GM12878 (cell line): ENCODE results near the gene TSPAN12. TPM values are rescaled to one million over a fixed set of nuclear protein-coding genes. Genes with fewer than 3 reads are reported as not detected.

Experiments used
- ATAC-seq: fragments of 200-7000 bp; cut with Tn5 transposase; 3 replicates; pipeline ENCODE4 v1.9.1; 2020; ENCODE audit warnings: mild to moderate bottlenecking, moderate library complexity
- BruUV-seq: library from RNA; stranded (reverse); fragments of 400-500 nt; replicated peaks from 2 replicates; lab custom pipeline; 2021; lab: Mats Ljungman, UMichigan
- CTCF ChIA-PET: fragments of 300-600 bp; sonication (Branson Sonifier 250); formaldehyde crosslinking; extraction: SDS; loops from one replicate; lab custom pipeline; 2021; ENCODE audit warnings: inconsistent platforms; lab: Yijun Ruan, JAX
- POLR2A ChIA-PET: fragments of 350-600 bp; formaldehyde crosslinking; extraction: SDS; loops from one replicate; lab custom pipeline; 2021; ENCODE audit warnings: inconsistent platforms; lab: Charles Lee
- RAD21 ChIA-PET: fragments of 300-600 bp; sonication (Branson Sonifier 250); formaldehyde crosslinking; loops from one replicate; lab custom pipeline; 2023; ENCODE audit warnings: antibody characterized with exemption; ENCODE audit not compliant: unreplicated experiment; lab: Charles Lee
- SMC1A ChIA-PET: fragments of 300-600 bp; sonication (Branson Sonifier 250); formaldehyde crosslinking; loops from one replicate; lab custom pipeline; 2023; ENCODE audit not compliant: unreplicated experiment, uncharacterized antibody; lab: Charles Lee
- DNase-seq: peaks from one replicate; pipeline ENCODE4 v3.0.0-alpha.2; 2011; ENCODE audit warnings: low read depth, low spot score
- FAIRE-seq: peaks from 3 replicates; lab custom pipeline; 2011; peaks lifted over from hg19 to GRCh38; lab: Jason Lieb, UNC
- H2AFZ ChIP-seq: 2 replicates; pipeline ENCODE4 v1.6.0; 2011; ENCODE audit warnings: low read depth, low read length, control low read depth; ENCODE audit not compliant: control insufficient read depth
- H3K27ac ChIP-seq: 2 replicates; pipeline ENCODE4 v1.5.1; 2011; ENCODE audit warnings: control low read depth; ENCODE audit not compliant: control insufficient read depth, insufficient read depth
- H3K27me3 ChIP-seq, 2 experiments: replicated peaks in 1 of 2; 2 replicates each; pipeline versions ENCODE4 v1.6.0 to v1.6.1; 2011; ENCODE audit warnings: low read length in 1 of 2; ENCODE audit not compliant: control insufficient read depth in 2 of 2, insufficient read depth in 2 of 2
- H3K36me3 ChIP-seq, 2 experiments: 2 replicates each; pipeline ENCODE4 v1.5.1; 2011; ENCODE audit warnings: low read length in 1 of 2; ENCODE audit not compliant: control insufficient read depth in 2 of 2, insufficient read depth in 2 of 2
- H3K4me1 ChIP-seq: 2 replicates; pipeline ENCODE4 v1.6.1; 2011; ENCODE audit warnings: mild to moderate bottlenecking, low read length, moderate library complexity, mixed read lengths; ENCODE audit not compliant: control insufficient read depth, insufficient read depth
- H3K4me2 ChIP-seq: 2 replicates; pipeline ENCODE4 v1.6.0; 2011; ENCODE audit warnings: control low read depth; ENCODE audit not compliant: control insufficient read depth, insufficient read depth
- H3K4me3 ChIP-seq: fragments of 200-600 bp; sonication (generic); 2 replicates; pipeline ENCODE4 v1.5.1; 2016
- H3K79me2 ChIP-seq: 2 replicates; pipeline ENCODE4 v1.6.0; 2011; ENCODE audit warnings: low read length; ENCODE audit not compliant: control insufficient read depth, insufficient read depth
- H3K9ac ChIP-seq: 2 replicates; pipeline ENCODE4 v1.8.0; 2011; ENCODE audit warnings: low read length, control low read depth, mixed read lengths; ENCODE audit not compliant: control insufficient read depth, insufficient read depth
- H3K9me3 ChIP-seq: replicated peaks from 3 replicates; pipeline ENCODE4 v1.5.1; 2011; ENCODE audit warnings: mild to moderate bottlenecking, low read length; ENCODE audit not compliant: control insufficient read depth, insufficient read depth
- H4K20me1 ChIP-seq: 2 replicates; pipeline ENCODE4 v1.6.0; 2011; ENCODE audit not compliant: control insufficient read depth, insufficient read depth
- FOXM1 ChIP-seq: IDR thresholded peaks from 2 replicates; pipeline ENCODE4 v1.6.1; 2012; ENCODE audit warnings: low read depth, mild to moderate bottlenecking, inconsistent platforms, low read length, moderate library complexity
- PAX5 ChIP-seq: IDR thresholded peaks from 2 replicates; pipeline ENCODE4 v1.6.1; 2011; ENCODE audit warnings: low read depth, low read length, borderline replicate concordance
- WGBS: methylation state at CpG from one replicate; pipeline ENCODE4 v1.1.6; 2016; ENCODE audit warnings: low lambda C conversion rate; ENCODE audit not compliant: insufficient replicate concordance, insufficient coverage; ENCODE audit errors: missing lambda C conversion rate; 5-methylcytosine and 5-hydroxymethylcytosine counted together
- in situ Hi-C: fragments of 300-500 bp; cut with MboI; formaldehyde crosslinking; loops from 9 replicates; pipeline ENCODE4 v1.14.3; 2018; ENCODE audit warnings: mixed read lengths
- intact Hi-C: fragments of 100-400 bp; cut with micrococcal nuclease; formaldehyde crosslinking; loops from one replicate; pipeline ENCODE4 v1.14.2; 2022; ENCODE audit not compliant: unreplicated experiment
- polyA plus RNA-seq, 11 experiments: library from polyadenylated mRNA; depleted of rRNA in 4 of 11; unstranded in 6 of 11; stranded (reverse) in 5 of 11; fragments of >200 nt; fragmentation: Nextera tagmentation in 4 of 11; fragmentation: Illumina TruSeq in 1 of 11; extraction: Ambion mirVana in 4 of 11; extraction: Trizol in 1 of 11; gene quantifications; 1 replicate in 1 of 11; 2 replicates in 10 of 11; pipeline versions ENCODE4 v1.2.1 to v1.2.3, GENCODE V29; 2011 to 2016; ENCODE audit warnings: inconsistent platforms in 2 of 11, missing spikeins in 2 of 11, low read depth in 1 of 11
- total RNA-seq, 4 experiments: library from RNA; depleted of rRNA in 3 of 4; stranded (reverse); fragments of >200 nt in 3 of 4; fragmentation: Illumina TruSeq in 1 of 4; extraction: Trizol in 1 of 4; gene quantifications; 2 replicates each; pipeline versions ENCODE4 v1.2.1 to v1.2.3, GENCODE V29; 2013 to 2021
- TF ChIP-seq, protein P1 (sequence below): IDR thresholded peaks from 2 replicates; pipeline ENCODE4 v1.6.1; 2012; ENCODE audit warnings: low read depth, low read length, improper control_type of control experiment
- TF ChIP-seq, protein P2 (sequence below): fragments of 450-650 bp; IDR thresholded peaks from 2 replicates; pipeline ENCODE4 v1.6.1; 2016; ENCODE audit warnings: mild to moderate bottlenecking

The TSPAN12 gene
- total and polyA plus RNA-seq, 10 of the 15 experiments (the other 5 are each of a cell fraction or from before 2014, with no cell fraction given) = 0.67 to 110 (median 1.3) TPM

DNA sequence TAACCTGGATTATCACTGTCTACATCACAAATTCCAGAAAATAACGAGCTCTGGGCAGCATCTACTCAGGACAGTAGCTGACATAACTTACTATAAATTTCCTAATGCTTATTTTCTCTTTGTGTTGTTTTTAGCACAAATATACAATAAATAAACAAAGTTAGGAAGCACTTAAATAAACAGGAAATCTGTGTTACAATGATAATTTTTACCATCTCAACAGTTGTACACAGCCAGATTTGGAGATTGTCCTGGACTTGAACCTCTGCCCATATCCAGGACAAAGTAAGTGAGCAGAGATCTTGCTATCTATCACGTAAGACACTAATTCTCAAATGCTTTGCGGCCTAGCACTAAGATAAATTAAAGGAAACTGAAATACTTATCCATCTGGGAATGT, 48.7 kb downstream of the TSPAN12 start (continued):
- TF ChIP-seq, protein P1, sequence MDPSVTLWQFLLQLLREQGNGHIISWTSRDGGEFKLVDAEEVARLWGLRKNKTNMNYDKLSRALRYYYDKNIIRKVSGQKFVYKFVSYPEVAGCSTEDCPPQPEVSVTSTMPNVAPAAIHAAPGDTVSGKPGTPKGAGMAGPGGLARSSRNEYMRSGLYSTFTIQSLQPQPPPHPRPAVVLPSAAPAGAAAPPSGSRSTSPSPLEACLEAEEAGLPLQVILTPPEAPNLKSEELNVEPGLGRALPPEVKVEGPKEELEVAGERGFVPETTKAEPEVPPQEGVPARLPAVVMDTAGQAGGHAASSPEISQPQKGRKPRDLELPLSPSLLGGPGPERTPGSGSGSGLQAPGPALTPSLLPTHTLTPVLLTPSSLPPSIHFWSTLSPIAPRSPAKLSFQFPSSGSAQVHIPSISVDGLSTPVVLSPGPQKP = no peak
- no peak for TF ChIP-seq FOXM1

DNA sequence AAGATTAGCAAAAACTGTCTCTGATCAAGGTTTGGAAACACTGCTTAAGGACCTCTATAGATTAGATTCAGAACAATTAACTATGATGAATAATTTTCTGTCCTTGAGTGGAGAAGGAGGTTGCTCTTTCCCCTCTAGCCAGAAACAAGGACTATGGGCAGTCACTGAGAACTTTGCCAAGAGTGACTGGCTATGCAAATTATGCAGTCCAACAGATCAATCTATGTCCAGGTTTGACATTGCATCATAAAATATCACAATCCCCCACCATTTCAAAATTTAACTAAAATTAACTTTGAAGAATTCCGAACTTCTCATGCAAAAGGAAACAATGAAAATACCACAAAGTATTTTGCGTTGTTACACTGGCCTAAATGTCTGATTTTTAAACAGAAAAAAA, 50.6 kb downstream of the TSPAN12 start:
- DNase-seq (no peak), ATAC-seq (peak; percentile 36), FAIRE-seq (no peak)
- RAD21 ChIA-PET = interaction anchor here (0.8 to 4.9 kb wide), 21 partner anchors 11 to 136 kb away, joined by 3 to 38 read pairs (median 11); partner anchors contain the start of gene TSPAN12
- Histone ChIP-seq H4K20me1 (no peaks in the 10 kb centered on the region), H3K27ac (no peak overlapping the region), H2AFZ (no peak overlapping the region), H3K4me3 (no peak overlapping the region), H3K27me3 (no peaks in the 10 kb centered on the region), H3K9me3 (no peaks in the 10 kb centered on the region), H3K9ac (no peak overlapping the region), H3K36me3 (no peaks in the 10 kb centered on the region; a peak in 1 of 4 replicates), H3K4me1 (no peaks in the 10 kb centered on the region), H3K79me2 (no peaks in the 10 kb centered on the region), H3K4me2 (no peak overlapping the region)
- POLR2A ChIA-PET = interaction anchor here (1.0 to 2.1 kb wide), 5 partner anchors 23 to 50 kb away, joined by 3 to 13 read pairs (median 5); partner anchors contain the start of gene TSPAN12
- intact Hi-C loops = loop anchor here (2.0 to 5.0 kb wide), 3 partner anchors 21 to 275 kb away; no protein-coding TSS in a partner anchor
- in situ Hi-C loops = no loop called here
- CTCF ChIA-PET = interaction anchor here (0.7 to 9.1 kb wide), 27 partner anchors 9 to 275 kb away, joined by 3 to 104 read pairs (median 6); partner anchors contain the start of gene TSPAN12
- 89% methylated on average over 2 of the region's 2 CpGs for WGBS
- BruUV-seq = no TSS peak
- TF ChIP-seq, protein P2, sequence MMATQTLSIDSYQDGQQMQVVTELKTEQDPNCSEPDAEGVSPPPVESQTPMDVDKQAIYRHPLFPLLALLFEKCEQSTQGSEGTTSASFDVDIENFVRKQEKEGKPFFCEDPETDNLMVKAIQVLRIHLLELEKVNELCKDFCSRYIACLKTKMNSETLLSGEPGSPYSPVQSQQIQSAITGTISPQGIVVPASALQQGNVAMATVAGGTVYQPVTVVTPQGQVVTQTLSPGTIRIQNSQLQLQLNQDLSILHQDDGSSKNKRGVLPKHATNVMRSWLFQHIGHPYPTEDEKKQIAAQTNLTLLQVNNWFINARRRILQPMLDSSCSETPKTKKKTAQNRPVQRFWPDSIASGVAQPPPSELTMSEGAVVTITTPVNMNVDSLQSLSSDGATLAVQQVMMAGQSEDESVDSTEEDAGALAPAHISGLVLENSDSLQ = peak; percentile 46; the same call in 1 of the 2 replicates
- TF ChIP-seq PAX5 = no peak
- SMC1A ChIA-PET = interaction anchor here (0.8 to 8.3 kb wide), 28 partner anchors 9 to 157 kb away, joined by 3 to 83 read pairs (median 11); partner anchors contain the start of gene ING3
